Activated T-helper 1 cell treated with anti-CD3 and anti-CD28 coated beads, Interleukin-12 subunit alpha, Interleukin-12 subunit beta, Interleukin-2, Interleukin-4 antibody, amounts not matched to agents 30 ng/mL and 10 ng/mL and 1 ng/mL, durations not matched to agents 14 hours and 24 hours and 36 hours (primary cell): ENCODE results near the gene TGM3. TPM values are rescaled to one million over a fixed set of nuclear protein-coding genes. Genes with fewer than 3 reads are reported as not detected.

ENCODE experiments used
- DNase-seq: peaks from one replicate; pipeline ENCODE4 v3.0.0; 2021; ENCODE audit warnings: low spot score
- H3K27ac Mint-ChIP-seq: one replicate; pipeline ENCODE4 v1.8.0; 2021; ENCODE audit warnings: mild to moderate bottlenecking, mixed read lengths
- H3K27me3 Mint-ChIP-seq: one replicate; pipeline ENCODE4 v1.8.0; 2022; ENCODE audit warnings: mild to moderate bottlenecking, moderate library complexity, mixed read lengths; ENCODE audit not compliant: insufficient read depth
- H3K36me3 Mint-ChIP-seq: one replicate; pipeline ENCODE4 v1.8.0; 2021; ENCODE audit warnings: low read depth, mixed read lengths
- H3K4me1 Mint-ChIP-seq: one replicate; pipeline ENCODE4 v1.8.0; 2021; ENCODE audit warnings: low read depth, mixed read lengths
- H3K4me3 Mint-ChIP-seq: one replicate; pipeline ENCODE4 v1.8.0; 2021; ENCODE audit warnings: mild to moderate bottlenecking, moderate library complexity, mixed read lengths
- H3K9me3 Mint-ChIP-seq: one replicate; pipeline ENCODE4 v1.8.0; 2021; ENCODE audit warnings: mixed read lengths
- intact Hi-C: fragments of 100-400 bp; cut with micrococcal nuclease; formaldehyde crosslinking; loops from one replicate; pipeline ENCODE4 v1.15.1; 2024
- total RNA-seq: library from RNA; stranded (reverse); gene quantifications from 2 replicates; pipeline ENCODE4 v1.2.3, GENCODE V29; 2022

Gene TGM3
- total RNA-seq, 1 donor from 2014 or later, result not detected

- H3K27ac Mint-ChIP-seq, result no peak overlapping the region
- peaks cover 16% of the 10 kb centered on the region for H3K4me1 Mint-ChIP-seq
- intact Hi-C loops, result no loop called here
- H3K9me3 Mint-ChIP-seq, result no peaks in the 10 kb centered on the region
- DNase-seq, result no peak
- H3K27me3 Mint-ChIP-seq, result peaks cover 8% of the 10 kb centered on the region
- no peaks in the 10 kb centered on the region for H3K36me3 Mint-ChIP-seq
- no peak overlapping the region for H3K4me3 Mint-ChIP-seq
These were observed 89.2 kb downstream of the TGM3 start for GRCh38 chr20:2385026-2385425.

GRCh38 chr20:2385496-2385895 is 89.7 kb downstream of the TGM3 start:
- Mint-ChIP-seq H3K27ac (no peak overlapping the region), H3K4me3 (no peak overlapping the region), H3K36me3 (no peaks in the 10 kb centered on the region), H3K27me3 (peaks cover 8% of the 10 kb centered on the region), H3K9me3 (no peaks in the 10 kb centered on the region), H3K4me1 (peaks cover 13% of the 10 kb centered on the region)
- intact Hi-C loops, result no loop called here
- DNase-seq, result no peak

GRCh38 chr20:2386516-2387179 is 90.8 kb downstream of the TGM3 start:
- Mint-ChIP-seq H3K27me3 (peaks cover 8% of the 10 kb centered on the region), H3K4me3 (no peak overlapping the region), H3K4me1 (peaks cover 9% of the 10 kb centered on the region), H3K27ac (peak overlapping the region; percentile 80), H3K36me3 (no peaks in the 10 kb centered on the region), H3K9me3 (no peaks in the 10 kb centered on the region)
- intact Hi-C loops, result loop anchor here (1.0 kb wide), 1 partner anchor 68 kb away; no protein-coding TSS in a partner anchor
- DNase-seq, result no peak

GRCh38 chr20:2387180-2387577 is 91.4 kb downstream of the TGM3 start:
- Mint-ChIP-seq H3K27me3 (peaks cover 6% of the 10 kb centered on the region), H3K4me3 (no peak overlapping the region), H3K4me1 (peaks cover 9% of the 10 kb centered on the region), H3K36me3 (no peaks in the 10 kb centered on the region), H3K27ac (peak overlapping the region; percentile 80), H3K9me3 (no peaks in the 10 kb centered on the region)
- DNase-seq, result peak; percentile 59
- intact Hi-C loops, result loop anchor here (1.0 kb wide), 1 partner anchor 67 kb away; no protein-coding TSS in a partner anchor

- no peak overlapping the region for H3K4me3 Mint-ChIP-seq
- no peak overlapping the region for H3K27ac Mint-ChIP-seq
- DNase-seq, result no peak
- H3K36me3 Mint-ChIP-seq, result no peaks in the 10 kb centered on the region
- peaks cover 9% of the 10 kb centered on the region for H3K4me1 Mint-ChIP-seq
- intact Hi-C loops, result loop anchor here (1.0 kb wide), 1 partner anchor 67 kb away; no protein-coding TSS in a partner anchor
- peaks cover 6% of the 10 kb centered on the region for H3K27me3 Mint-ChIP-seq
- no peaks in the 10 kb centered on the region for H3K9me3 Mint-ChIP-seq
These were observed 91.8 kb downstream of the TGM3 start for GRCh38 chr20:2387580-2387979.

Other genes starting within 250 kb of the TGM3 start
- gene STK35, start 194.2 kb upstream of the TGM3 start, total RNA-seq, result 20.7 and 21.3 TPM in 2 replicates
- not detected in 2 replicates for gene TGM6, start 84.9 kb downstream of the TGM3 start, total RNA-seq
- 533 and 548 TPM in 2 replicates for gene SNRPB, start 174.8 kb downstream of the TGM3 start, total RNA-seq
- 18.2 and 21.6 TPM in 2 replicates for gene ZNF343, start 212.9 kb downstream of the TGM3 start, total RNA-seq
- gene TMC2, start 240.6 kb downstream of the TGM3 start, total RNA-seq, result not detected in 2 replicates